ENCODE measurements around the gene OCA2.

GRCh38 chr15:28107904-28108275 lies 8.8 kb upstream of the OCA2 start:
- TF ChIP-seq YY1 (IDR thresholded peaks at IDR 0.05; ENCODE audit: insufficient read depth, insufficient read length) (no peak), ZNF274 (IDR thresholded peaks at IDR 0.05; ENCODE audit: low read depth, low read length) (no peak)

Data from NT2/D1 (cell line).